ENCODE data around the gene ZNF275.

The ZNF275 gene

DNA sequence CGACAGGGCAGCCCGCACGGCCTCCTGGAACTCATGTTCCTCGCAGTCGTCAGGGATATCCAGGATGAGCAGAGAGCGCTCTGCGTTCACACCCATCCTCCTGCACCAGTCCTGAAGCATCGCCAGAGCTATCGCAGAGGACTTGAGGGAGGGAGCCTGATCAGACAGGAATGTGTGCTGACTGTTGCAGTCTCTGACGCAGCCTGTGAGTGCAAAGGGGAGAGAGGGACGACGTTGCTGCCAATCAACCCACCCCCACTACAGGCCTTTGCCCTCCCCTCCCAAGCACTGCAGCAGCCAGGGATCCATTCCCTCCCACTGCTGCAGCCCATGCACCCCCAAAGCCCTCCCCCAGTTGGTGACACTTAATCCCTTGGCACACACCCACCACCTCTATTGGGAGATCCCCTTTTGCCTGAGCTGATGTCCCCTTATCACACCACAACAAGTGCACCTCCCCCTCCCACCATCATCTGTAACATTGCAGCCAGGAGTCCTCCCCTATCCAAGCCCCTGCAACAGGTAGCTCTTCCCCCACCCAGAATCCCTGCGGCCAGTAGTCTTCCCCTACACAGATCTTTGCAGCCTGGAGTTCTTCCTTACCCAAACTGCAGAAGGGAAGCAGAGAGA, 13.3 kb upstream of the ZNF275 start:
- H3K4me3 ChIP-seq (ENCODE audit: low read depth in 1 of 2, low read length in 2 of 2), result no peak overlapping the region
- no peaks in the 10 kb centered on the region for H3K36me3 ChIP-seq (ENCODE audit: insufficient read depth, low read length)
- H3K9ac ChIP-seq (ENCODE audit: low read length), result no peak overlapping the region
- no peak overlapping the region for H3K27ac ChIP-seq (ENCODE audit: low read depth, low read length)
- H3K9me3 ChIP-seq (ENCODE audit: low read length), result no peaks in the 10 kb centered on the region
- no peaks in the 10 kb centered on the region for H3K4me1 ChIP-seq (ENCODE audit: insufficient read depth, low read length)
- H3K27me3 ChIP-seq (ENCODE audit: control insufficient read depth in 1 of 2, insufficient read depth in 2 of 2, low read length in 2 of 2), result no peaks in the 10 kb centered on the region

DNA sequence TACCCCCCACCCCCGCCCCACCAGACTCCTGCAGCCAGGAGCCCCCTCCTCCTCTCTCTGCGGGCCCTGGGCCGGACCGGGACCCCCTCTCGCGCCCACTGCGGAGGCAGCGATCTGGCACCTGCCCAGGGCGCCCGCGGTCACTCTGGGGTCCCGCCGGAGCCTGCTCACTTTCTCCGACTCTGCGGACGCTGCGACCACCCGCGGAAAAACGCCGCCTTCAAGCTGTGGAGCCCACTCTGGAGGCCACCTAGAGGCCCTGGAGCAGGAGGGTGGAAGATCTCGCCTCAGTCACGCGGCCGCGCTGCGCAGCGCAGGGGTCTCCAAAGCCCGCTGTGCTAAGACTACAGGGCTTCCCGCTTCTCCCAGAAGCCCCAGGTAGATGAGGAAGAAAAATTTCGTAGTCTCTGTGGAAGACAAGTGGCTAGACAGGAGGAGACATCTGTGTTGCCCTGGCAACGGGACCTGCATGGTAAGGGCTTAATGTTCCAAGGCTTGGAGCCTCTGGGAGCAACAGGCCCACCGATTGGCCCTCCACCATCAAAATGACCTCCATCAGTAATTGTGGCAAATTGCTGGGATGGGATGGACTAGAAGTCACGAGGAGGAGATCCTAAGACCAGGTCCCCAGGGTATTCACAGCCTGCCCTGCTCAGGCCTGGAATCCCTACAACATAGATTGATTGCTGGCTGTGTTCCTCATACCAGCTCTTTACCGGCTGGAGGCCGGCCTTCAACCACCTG, 12.4 kb upstream of the ZNF275 start, which contains the start of gene PNMA6F:
Gene PNMA6F, minus strand, starts transcription at position 387 of the 744 bp plus-strand sequence. CDS start 1,093 bp downstream, outside the sequence.
- Histone ChIP-seq H3K27me3 (ENCODE audit: control insufficient read depth in 1 of 2, insufficient read depth in 2 of 2, low read length in 2 of 2) (no peaks in the 10 kb centered on the region), H3K4me3 (ENCODE audit: low read depth in 1 of 2, low read length in 2 of 2) (no peak within 1 kb of the TSS), H3K9ac (ENCODE audit: low read length) (no peak within 1 kb of the TSS), H3K36me3 (ENCODE audit: insufficient read depth, low read length) (no peaks in the 10 kb centered on the region), H3K9me3 (ENCODE audit: low read length) (no peaks in the 10 kb centered on the region), H3K4me1 (ENCODE audit: insufficient read depth, low read length) (no peaks in the 10 kb centered on the region), H3K27ac (ENCODE audit: low read depth, low read length) (no peak within 1 kb of the TSS)

DNA sequence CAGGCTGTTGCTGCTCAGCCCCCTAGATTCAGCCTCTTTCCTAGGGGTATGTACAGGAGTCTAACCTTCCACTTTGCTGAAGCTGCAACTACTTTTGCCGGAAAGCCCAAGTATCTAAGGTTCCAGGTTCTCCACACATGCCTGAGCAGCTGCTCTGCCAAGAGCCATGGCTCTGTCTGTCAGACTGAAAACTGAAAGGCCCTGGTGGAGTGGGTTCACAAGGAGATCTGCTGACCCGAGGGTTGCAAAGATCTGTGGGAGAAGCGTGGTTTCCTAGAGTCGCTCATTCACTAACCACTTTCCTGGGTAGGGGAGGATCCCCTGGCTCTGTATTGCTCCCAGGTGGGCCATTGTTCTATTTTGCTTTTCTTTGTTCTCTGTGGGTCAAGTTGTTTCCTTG, 6.4 kb upstream of the ZNF275 start:
- no peak overlapping the region for H3K9ac ChIP-seq (ENCODE audit: low read length)
- H3K27me3 ChIP-seq (ENCODE audit: control insufficient read depth in 1 of 2, insufficient read depth in 2 of 2, low read length in 2 of 2), result peaks cover 3 to 6% of the 10 kb centered on the region in 2 donors
- no peak overlapping the region for H3K4me3 ChIP-seq (ENCODE audit: low read depth in 1 of 2, low read length in 2 of 2)
- no peaks in the 10 kb centered on the region for H3K36me3 ChIP-seq (ENCODE audit: insufficient read depth, low read length)
- H3K27ac ChIP-seq (ENCODE audit: low read depth, low read length), result no peak overlapping the region
- H3K4me1 ChIP-seq (ENCODE audit: insufficient read depth, low read length), result no peaks in the 10 kb centered on the region
- no peaks in the 10 kb centered on the region for H3K9me3 ChIP-seq (ENCODE audit: low read length)

DNA sequence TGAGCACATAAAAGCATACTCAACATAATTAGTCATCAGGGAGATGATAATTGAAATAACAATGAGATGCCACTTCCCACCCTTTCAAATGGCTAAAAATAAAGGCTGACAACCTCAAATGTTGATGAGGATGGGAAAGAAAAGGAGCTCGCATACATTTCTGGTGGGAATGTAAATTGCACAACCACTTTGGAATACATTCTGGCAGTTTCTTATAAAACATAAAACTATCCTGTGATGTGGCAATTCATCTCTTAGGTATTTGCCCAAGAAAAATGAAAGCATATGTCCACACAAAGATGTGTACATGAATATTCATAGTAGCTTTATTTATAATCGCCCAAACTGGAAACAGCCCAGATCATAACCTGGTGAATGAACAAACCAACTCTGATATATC, 687 bp upstream of the ZNF275 start:
- Histone ChIP-seq H3K9me3 (ENCODE audit: low read length) (no peaks in the 10 kb centered on the region), H3K9ac (ENCODE audit: low read length) (no peak overlapping the region), H3K27me3 (ENCODE audit: control insufficient read depth in 1 of 2, insufficient read depth in 2 of 2, low read length in 2 of 2) (peaks cover 4 to 5% of the 10 kb centered on the region in 2 donors), H3K27ac (ENCODE audit: low read depth, low read length) (no peak overlapping the region), H3K4me3 (ENCODE audit: low read depth in 1 of 2, low read length in 2 of 2) (no peak overlapping the region), H3K36me3 (ENCODE audit: insufficient read depth, low read length) (no peaks in the 10 kb centered on the region), H3K4me1 (ENCODE audit: insufficient read depth, low read length) (no peaks in the 10 kb centered on the region)

GRCh38 chrX:153334654-153335295, 822 bp downstream of the ZNF275 start:
- Histone ChIP-seq H3K4me1 (ENCODE audit: insufficient read depth, low read length) (no peaks in the 10 kb centered on the region), H3K27me3 (ENCODE audit: control insufficient read depth in 1 of 2, insufficient read depth in 2 of 2, low read length in 2 of 2) (peaks cover 0 to 4% of the 10 kb centered on the region in 2 donors), H3K27ac (ENCODE audit: low read depth, low read length) (peak overlapping the region; percentile 15), H3K9me3 (ENCODE audit: low read length) (no peaks in the 10 kb centered on the region), H3K9ac (ENCODE audit: low read length) (no peak overlapping the region), H3K36me3 (ENCODE audit: insufficient read depth, low read length) (no peaks in the 10 kb centered on the region), H3K4me3 (ENCODE audit: low read depth in 1 of 2, low read length in 2 of 2) (peak overlapping the region; percentile 50 to 55)

GRCh38 chrX:153336121-153336894, 2.4 kb downstream of the ZNF275 start:
- no peak overlapping the region for H3K9ac ChIP-seq (ENCODE audit: low read length)
- no peak overlapping the region for H3K27ac ChIP-seq (ENCODE audit: low read depth, low read length)
- H3K4me3 ChIP-seq (ENCODE audit: low read depth in 1 of 2, low read length in 2 of 2), result no peak overlapping the region
- no peaks in the 10 kb centered on the region for H3K36me3 ChIP-seq (ENCODE audit: insufficient read depth, low read length)
- no peaks in the 10 kb centered on the region for H3K9me3 ChIP-seq (ENCODE audit: low read length)
- H3K27me3 ChIP-seq (ENCODE audit: control insufficient read depth in 1 of 2, insufficient read depth in 2 of 2, low read length in 2 of 2), result peaks cover 0 to 4% of the 10 kb centered on the region in 2 donors
- no peaks in the 10 kb centered on the region for H3K4me1 ChIP-seq (ENCODE audit: insufficient read depth, low read length)

GRCh38 chrX:153336988-153337387, 3.0 kb downstream of the ZNF275 start:
- no peak overlapping the region for H3K27ac ChIP-seq (ENCODE audit: low read depth, low read length)
- H3K4me3 ChIP-seq (ENCODE audit: low read depth in 1 of 2, low read length in 2 of 2), result no peak overlapping the region
- no peaks in the 10 kb centered on the region for H3K4me1 ChIP-seq (ENCODE audit: insufficient read depth, low read length)
- no peaks in the 10 kb centered on the region for H3K9me3 ChIP-seq (ENCODE audit: low read length)
- peaks cover 0 to 4% of the 10 kb centered on the region in 2 donors for H3K27me3 ChIP-seq (ENCODE audit: control insufficient read depth in 1 of 2, insufficient read depth in 2 of 2, low read length in 2 of 2)
- H3K36me3 ChIP-seq (ENCODE audit: insufficient read depth, low read length), result no peaks in the 10 kb centered on the region
- no peak overlapping the region for H3K9ac ChIP-seq (ENCODE audit: low read length)

DNA sequence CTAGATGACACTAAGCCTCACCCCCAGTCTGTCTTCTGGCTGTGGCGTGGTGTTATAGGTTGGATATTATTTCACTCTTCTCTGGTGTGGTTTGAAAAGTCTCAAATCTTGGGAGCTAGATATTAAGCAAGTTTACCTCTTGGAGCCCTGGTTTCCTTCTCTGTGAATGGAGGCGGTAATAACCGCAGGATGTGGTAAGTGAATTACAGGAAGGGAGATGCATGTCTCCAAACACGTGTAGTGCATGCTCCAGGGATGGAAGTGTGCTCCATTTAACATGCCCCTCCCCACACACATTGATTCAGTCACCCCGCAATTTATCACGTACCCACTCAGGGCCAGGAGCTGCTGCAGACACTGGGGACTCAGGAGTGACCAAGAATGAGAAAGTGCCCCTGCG, 4.9 kb downstream of the ZNF275 start:
- Histone ChIP-seq H3K9me3 (ENCODE audit: low read length) (no peaks in the 10 kb centered on the region), H3K9ac (ENCODE audit: low read length) (no peak overlapping the region), H3K4me1 (ENCODE audit: insufficient read depth, low read length) (no peaks in the 10 kb centered on the region), H3K36me3 (ENCODE audit: insufficient read depth, low read length) (no peaks in the 10 kb centered on the region), H3K27ac (ENCODE audit: low read depth, low read length) (no peak overlapping the region), H3K27me3 (ENCODE audit: control insufficient read depth in 1 of 2, insufficient read depth in 2 of 2, low read length in 2 of 2) (peaks cover 0 to 4% of the 10 kb centered on the region in 2 donors), H3K4me3 (ENCODE audit: low read depth in 1 of 2, low read length in 2 of 2) (no peak overlapping the region)

- H3K9me3 ChIP-seq (ENCODE audit: low read length), result no peaks in the 10 kb centered on the region
- no peaks in the 10 kb centered on the region for H3K4me1 ChIP-seq (ENCODE audit: insufficient read depth, low read length)
- H3K27ac ChIP-seq (ENCODE audit: low read depth, low read length), result no peak overlapping the region
- H3K36me3 ChIP-seq (ENCODE audit: insufficient read depth, low read length), result no peaks in the 10 kb centered on the region
- no peak overlapping the region for H3K4me3 ChIP-seq (ENCODE audit: low read depth in 1 of 2, low read length in 2 of 2)
- H3K9ac ChIP-seq (ENCODE audit: low read length), result no peak overlapping the region
- peaks cover 0 to 4% of the 10 kb centered on the region in 2 donors for H3K27me3 ChIP-seq (ENCODE audit: control insufficient read depth in 1 of 2, insufficient read depth in 2 of 2, low read length in 2 of 2)
Observed at GRCh38 chrX:153339662-153340061, 5.7 kb downstream of the ZNF275 start.

GRCh38 chrX:153340111-153340510, 6.2 kb downstream of the ZNF275 start:
- H3K36me3 ChIP-seq (ENCODE audit: insufficient read depth, low read length), result no peaks in the 10 kb centered on the region
- H3K27me3 ChIP-seq (ENCODE audit: control insufficient read depth in 1 of 2, insufficient read depth in 2 of 2, low read length in 2 of 2), result peaks cover 0 to 2% of the 10 kb centered on the region in 2 donors
- H3K4me3 ChIP-seq (ENCODE audit: low read depth in 1 of 2, low read length in 2 of 2), result no peak overlapping the region
- no peak overlapping the region for H3K9ac ChIP-seq (ENCODE audit: low read length)
- H3K9me3 ChIP-seq (ENCODE audit: low read length), result no peaks in the 10 kb centered on the region
- H3K27ac ChIP-seq (ENCODE audit: low read depth, low read length), result no peak overlapping the region
- H3K4me1 ChIP-seq (ENCODE audit: insufficient read depth, low read length), result no peaks in the 10 kb centered on the region
